NCI-H1417 (cell line): ENCODE measurements around the gene SPEM1.

ENCODE experiments used
- DNase-seq, 3 experiments: peaks; one replicate each; lab custom pipeline; 2025; lab: John Stamatoyannopoulos, UW

SPEM1 gene

GRCh38 chr17:7440113-7440833 lies 20.1 kb downstream of the SPEM1 start:
- DNase-seq, result peak in 2 of 3 experiments; percentile 63 to 79

DNA sequence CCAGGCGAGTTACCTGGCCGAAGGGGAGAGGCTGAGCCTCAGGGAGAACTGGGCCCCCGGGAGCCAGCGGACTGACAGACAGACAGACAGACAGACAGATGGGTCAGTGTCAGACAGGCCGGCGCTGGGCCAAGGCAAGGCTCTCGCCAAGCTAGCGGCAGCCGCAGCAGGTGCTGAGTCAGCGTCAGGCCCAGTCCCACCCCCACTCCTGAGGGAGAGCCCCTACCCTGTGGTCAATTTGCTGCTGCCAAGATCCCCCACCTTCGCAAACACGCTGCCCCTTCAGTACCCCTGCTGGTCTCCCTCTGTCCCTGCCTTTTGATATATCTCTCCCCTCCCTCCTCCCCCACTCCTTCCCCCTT lies 20.7 kb downstream of the SPEM1 start:
- DNase-seq, result peak in 2 of 3 experiments; percentile 61 to 76

GRCh38 chr17:7441266-7441665 lies 21.1 kb downstream of the SPEM1 start:
- DNase-seq, result no peak

DNA sequence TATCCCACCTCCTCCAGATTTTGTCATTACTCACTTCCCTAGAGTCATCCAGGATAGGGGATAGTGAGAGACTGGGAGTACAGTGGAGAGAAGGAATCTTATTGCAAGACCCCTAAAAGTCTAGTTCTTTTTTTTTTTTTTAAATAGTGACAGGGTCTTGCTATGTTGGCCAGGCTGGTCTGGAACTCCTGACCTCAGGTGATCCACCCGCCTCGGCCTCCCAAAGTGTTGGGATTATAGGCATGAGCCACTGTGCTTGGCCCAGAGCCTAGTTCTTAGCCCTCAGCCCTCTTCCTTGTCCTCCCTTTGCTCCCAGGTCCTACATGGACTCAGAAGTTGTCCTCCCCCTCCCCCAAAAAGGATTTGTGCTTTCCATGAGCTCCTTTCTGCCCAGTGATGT lies 22.0 kb downstream of the SPEM1 start:
- DNase-seq, result no peak

- no peak for DNase-seq
Observed at GRCh38 chr17:7443499-7444485, 23.7 kb downstream of the SPEM1 start.

- peak in 1 of 3 experiments; percentile 6 for DNase-seq
Observed at GRCh38 chr17:7444682-7445618, 24.8 kb downstream of the SPEM1 start, which contains the start of gene CHRNB1. CHRNB1 (plus strand) TSS chr17:7445061; CDS start chr17:7445128, 67 bp downstream.

DNA sequence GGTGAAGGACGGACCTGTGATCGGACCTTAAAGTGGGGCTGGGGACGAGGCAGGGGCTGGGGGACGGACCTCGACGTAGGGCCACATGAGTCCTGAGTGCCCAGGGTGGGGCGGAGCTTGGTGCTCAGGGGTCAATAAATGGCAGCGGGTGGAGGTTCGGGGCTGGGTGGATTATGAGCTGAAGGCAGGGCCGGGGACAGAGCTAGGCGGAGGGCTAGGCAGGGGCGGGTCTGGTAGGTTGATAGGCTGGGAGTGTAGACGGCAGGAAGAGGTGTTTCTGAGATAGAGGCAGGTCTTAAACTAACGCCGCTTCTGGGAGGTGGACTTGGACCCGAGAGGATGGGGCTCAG lies 25.5 kb downstream of the SPEM1 start:
- DNase-seq, result no peak

GRCh38 chr17:7448461-7448860 lies 28.3 kb downstream of the SPEM1 start:
- no peak for DNase-seq

- no peak for DNase-seq
Observed at GRCh38 chr17:7459961-7460545, 39.9 kb downstream of the SPEM1 start.

- no peak for DNase-seq
Observed at GRCh38 chr17:7460850-7461660, 40.9 kb downstream of the SPEM1 start.

DNA sequence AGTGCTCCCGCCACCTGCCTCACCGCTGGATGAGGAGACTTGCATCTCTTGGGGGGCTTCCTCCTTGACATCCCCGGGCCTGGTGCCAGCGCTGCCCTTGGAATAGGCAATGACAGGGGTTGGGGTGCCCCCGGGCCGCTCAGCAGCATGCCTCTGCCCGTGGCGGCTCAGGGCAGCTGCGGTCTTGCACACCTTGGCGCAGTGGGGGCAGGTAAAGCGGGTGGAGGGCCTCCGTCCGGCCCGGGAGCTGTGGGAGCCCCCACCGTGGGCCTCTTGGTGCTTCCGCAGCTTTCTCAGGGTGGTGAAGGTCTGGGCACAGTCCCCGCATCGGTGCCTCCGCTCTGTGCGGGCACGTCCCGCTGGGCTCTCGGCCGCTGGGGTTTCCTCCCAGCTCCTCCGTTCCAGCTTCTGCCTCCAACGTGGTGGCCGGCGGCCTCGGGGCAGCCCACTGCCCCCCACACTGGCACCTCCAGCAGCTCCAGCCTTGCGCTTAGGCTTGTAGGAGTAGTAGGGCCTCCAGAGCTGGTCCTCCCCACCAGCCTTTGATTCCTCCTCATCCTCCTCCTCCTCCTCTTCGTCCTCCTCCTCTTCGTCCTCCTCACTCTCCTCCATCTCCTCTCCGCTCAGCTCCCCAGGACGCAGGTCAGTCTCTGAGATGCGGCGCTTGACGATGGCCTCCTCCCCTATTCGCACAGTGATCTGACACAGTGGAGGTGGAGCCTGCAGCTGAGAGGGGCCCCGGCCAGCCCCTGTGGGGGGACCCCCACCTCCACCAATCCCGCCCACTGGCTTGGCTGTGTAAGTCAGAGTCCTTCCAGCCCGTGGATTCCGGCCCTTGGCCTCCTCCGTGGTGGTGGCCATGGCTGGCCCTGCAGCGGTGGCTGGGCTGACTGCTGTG lies 42.6 kb downstream of the SPEM1 start:
- DNase-seq, result no peak

- DNase-seq, result no peak
Observed at GRCh38 chr17:7463372-7463846, 43.3 kb downstream of the SPEM1 start.

- no peak for DNase-seq
Observed at GRCh38 chr17:7464081-7464480, 44.0 kb downstream of the SPEM1 start.

DNA sequence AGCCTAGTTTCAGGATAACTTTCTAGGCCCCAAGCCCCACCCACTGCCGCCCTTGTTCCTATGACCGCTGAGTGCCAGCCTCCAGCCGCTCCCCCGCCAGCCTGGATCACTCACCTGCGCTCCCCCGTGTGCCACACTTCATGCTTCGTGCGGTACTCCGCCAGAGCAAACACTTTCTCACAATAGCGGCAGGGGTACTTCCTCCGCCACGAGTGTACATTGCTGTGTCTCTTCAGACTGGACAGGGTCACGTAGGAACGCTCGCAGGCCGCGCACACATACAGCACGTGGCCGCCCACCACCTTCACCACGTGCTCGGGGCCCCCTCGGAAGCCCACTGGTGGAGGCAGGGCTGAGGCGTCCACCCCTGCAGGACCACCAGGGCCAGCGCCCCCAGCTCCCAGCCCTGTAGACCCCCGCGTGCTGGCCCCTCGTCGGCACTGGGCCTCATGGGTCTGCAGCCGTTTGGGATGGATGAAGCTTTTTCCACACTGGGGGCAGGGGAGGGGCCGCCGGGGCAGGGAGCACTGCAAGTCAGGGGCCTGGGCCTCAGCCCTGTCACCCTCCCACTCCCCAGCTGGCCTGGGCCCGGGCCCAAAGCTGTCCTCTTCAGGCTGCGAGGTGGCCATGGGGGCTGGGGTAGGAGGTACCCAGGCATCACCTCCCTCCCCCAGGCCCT lies 45.6 kb downstream of the SPEM1 start:
- no peak for DNase-seq

- no peak for DNase-seq
Observed at GRCh38 chr17:7466318-7466638, 46.2 kb downstream of the SPEM1 start.

GRCh38 chr17:7466639-7467341 lies 46.7 kb downstream of the SPEM1 start:
- no peak for DNase-seq

- DNase-seq, result no peak
Observed at GRCh38 chr17:7467498-7467897, 47.4 kb downstream of the SPEM1 start.

DNA sequence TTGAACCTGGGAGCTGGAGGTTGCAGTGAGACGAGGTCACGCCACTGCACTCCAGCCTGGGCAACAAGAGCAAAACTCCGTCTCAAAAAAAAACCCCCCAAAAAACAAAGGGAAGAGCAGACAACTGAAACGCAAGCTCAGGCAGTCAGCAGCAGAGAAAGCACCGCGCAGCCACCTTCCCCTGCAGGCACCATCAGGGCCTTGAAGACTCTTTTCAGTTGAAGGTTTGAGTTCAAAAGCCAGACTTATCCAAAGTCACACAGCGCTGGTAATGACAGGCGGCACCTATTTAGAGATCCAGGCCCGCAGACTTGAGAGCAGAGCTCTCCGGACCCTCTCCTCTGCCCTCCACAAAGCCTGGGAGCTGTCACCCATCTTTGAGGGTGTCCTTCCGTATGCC lies 48.2 kb downstream of the SPEM1 start:
- no peak for DNase-seq
